Uterus (tissue), 4 donors: ENCODE results near the gene CLOCK. TPM values are rescaled to one million over a fixed set of nuclear protein-coding genes. Genes with fewer than 3 reads are reported as not detected.
A peak's percentile ranks its signal among the peaks of the same experiment; 100 is the strongest.
"Not testable (repeated sequence)": the region's sequence is repeated elsewhere in the genome, so short reads cannot be mapped to it uniquely, and the experiment has no call there.

ENCODE experiments used
- DNase-seq, 2 donors: peaks; one replicate each; pipeline ENCODE4 v3.0.0-alpha.2; 2019 to 2020
- H3K27ac ChIP-seq, 2 donors: fragments of 200-600 bp; sonication (generic); 1 replicate in 1 of 2; 2 replicates in 1 of 2; pipeline ENCODE4 v1.5.1; 2016 to 2018
- H3K27me3 ChIP-seq, 2 donors: fragments of 200-600 bp; sonication (generic); one replicate each; pipeline ENCODE4 v1.5.1; 2018 to 2019; ENCODE audit warnings: control low read depth in 1 of 2
- H3K36me3 ChIP-seq, 2 donors: fragments of 200-600 bp; sonication (generic); one replicate each; pipeline ENCODE4 v1.5.1; 2019; ENCODE audit warnings: control low read depth in 1 of 2
- H3K4me1 ChIP-seq, 2 donors: fragments of 200-600 bp; sonication (generic); one replicate each; pipeline ENCODE4 v1.5.1; 2018 to 2019; ENCODE audit warnings: control low read depth in 1 of 2
- H3K4me3 ChIP-seq, 2 donors: fragments of 200-600 bp; sonication (generic); 1 replicate in 1 of 2; 2 replicates in 1 of 2; pipeline ENCODE4 v1.5.1; 2018 to 2019; ENCODE audit warnings: mild to moderate bottlenecking in 1 of 2
- H3K9me3 ChIP-seq, 2 donors: fragments of 200-600 bp; sonication (generic); one replicate each; pipeline ENCODE4 v1.5.1; 2019; ENCODE audit warnings: control low read depth in 1 of 2
- POLR2A ChIP-seq, 2 donors: fragments of 450-650 bp; IDR thresholded peaks; one replicate each; pipeline ENCODE4 v1.6.1; 2016; ENCODE audit warnings: antibody characterized with exemption in 2 of 2, mild to moderate bottlenecking in 1 of 2, moderate library complexity in 1 of 2
- intact Hi-C: fragments of 100-400 bp; cut with DNase I; formaldehyde crosslinking; loops from one replicate; pipeline ENCODE4 v1.15.1; 2023; ENCODE audit warnings: low total_unique reads
- total RNA-seq, 4 donors: library from RNA; depleted of rRNA in 3 of 4; stranded (reverse); fragments of >200 nt in 3 of 4; gene quantifications; one replicate each; pipeline versions ENCODE4 v1.1.0 to v1.2.4, GENCODE V29; 2014 to 2023
- TF ChIP-seq, protein P1 (sequence below), 4 experiments: fragments of 200-600 bp in 2 of 4; fragments of 450-650 bp in 2 of 4; sonication (generic) in 2 of 4; IDR thresholded peaks; one replicate each; pipeline ENCODE4 v1.5.1; 2016 to 2019; ENCODE audit warnings: antibody characterized with exemption in 4 of 4, mild to moderate bottlenecking in 2 of 4, moderate library complexity in 1 of 4
- donor health status: DM: yes; HTN: yes; CAD: no.

Gene CLOCK
- total RNA-seq, 4 donors from 2014 or later, result 13.3 to 60.3 (median 29.1) TPM

DNA sequence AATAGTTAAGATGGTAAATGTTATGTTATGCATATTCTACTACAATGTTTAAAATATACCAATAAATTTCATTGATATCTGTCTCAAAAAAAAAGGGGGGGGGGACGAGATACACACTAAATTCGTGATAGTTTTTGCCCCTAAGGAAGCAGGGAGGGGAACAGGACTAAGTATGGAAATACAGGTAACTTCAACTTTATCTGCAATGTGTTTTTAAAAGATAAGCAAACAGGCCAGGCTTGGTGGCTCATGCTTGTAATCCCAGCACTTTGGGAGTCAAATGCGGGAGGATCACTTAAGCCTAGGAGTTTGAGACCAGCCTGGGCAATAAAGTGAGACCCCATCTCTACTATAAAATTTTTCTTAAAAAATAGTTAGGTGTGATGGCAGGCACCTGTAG lies 13.4 kb upstream of the CLOCK start:
- TF ChIP-seq POLR2A (IDR thresholded peaks at IDR 0.05), result no peak
- TF ChIP-seq, protein P1, sequence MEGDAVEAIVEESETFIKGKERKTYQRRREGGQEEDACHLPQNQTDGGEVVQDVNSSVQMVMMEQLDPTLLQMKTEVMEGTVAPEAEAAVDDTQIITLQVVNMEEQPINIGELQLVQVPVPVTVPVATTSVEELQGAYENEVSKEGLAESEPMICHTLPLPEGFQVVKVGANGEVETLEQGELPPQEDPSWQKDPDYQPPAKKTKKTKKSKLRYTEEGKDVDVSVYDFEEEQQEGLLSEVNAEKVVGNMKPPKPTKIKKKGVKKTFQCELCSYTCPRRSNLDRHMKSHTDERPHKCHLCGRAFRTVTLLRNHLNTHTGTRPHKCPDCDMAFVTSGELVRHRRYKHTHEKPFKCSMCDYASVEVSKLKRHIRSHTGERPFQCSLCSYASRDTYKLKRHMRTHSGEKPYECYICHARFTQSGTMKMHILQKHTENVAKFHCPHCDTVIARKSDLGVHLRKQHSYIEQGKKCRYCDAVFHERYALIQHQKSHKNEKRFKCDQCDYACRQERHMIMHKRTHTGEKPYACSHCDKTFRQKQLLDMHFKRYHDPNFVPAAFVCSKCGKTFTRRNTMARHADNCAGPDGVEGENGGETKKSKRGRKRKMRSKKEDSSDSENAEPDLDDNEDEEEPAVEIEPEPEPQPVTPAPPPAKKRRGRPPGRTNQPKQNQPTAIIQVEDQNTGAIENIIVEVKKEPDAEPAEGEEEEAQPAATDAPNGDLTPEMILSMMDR (IDR thresholded peaks at IDR 0.05), result no peak
- intact Hi-C loops, result no loop called here

DNA sequence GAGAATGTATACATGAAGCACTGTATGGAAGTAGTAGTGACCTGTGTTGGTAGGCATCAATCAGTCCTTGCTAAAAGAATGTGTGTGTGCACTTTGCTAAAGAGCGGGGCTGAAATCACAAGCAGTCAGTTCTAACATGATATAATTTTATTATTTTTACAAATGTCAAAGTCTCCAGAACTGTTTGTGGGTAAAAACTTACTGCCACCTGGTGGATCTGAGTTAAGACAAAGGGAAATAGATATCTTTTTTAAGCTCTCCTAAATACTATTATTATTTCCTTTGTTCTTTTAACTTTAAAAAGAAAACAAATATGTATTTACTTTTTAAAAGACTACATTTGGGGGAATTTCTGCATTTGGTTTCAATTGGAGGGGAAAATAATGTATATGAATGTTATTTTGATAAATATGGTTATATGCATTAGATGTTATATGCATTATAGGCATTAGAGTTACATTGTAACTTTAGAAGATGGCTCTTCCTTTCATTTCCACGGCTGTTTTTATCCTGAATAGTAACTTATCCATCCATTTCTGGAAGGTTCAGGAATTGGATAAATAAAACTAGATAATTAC lies 7.8 kb upstream of the CLOCK start:
- Histone ChIP-seq H3K9me3 (no peaks in the 10 kb centered on the region), H3K36me3 (no peaks in the 10 kb centered on the region), H3K27me3 (no peaks in the 10 kb centered on the region), H3K4me3 (no peak overlapping the region), H3K27ac (peak overlapping the region in 1 of 2 donors; percentile 83), H3K4me1 (no peaks in the 10 kb centered on the region)
- TF ChIP-seq, protein P1 (IDR thresholded peaks at IDR 0.05), result peak in 3 of 4 experiments; percentile 37 to 66 (median 57)
- no peak for TF ChIP-seq POLR2A (IDR thresholded peaks at IDR 0.05)
- no peak for DNase-seq
- intact Hi-C loops, result no loop called here

More for the DNA sequence above, 13.4 kb upstream of the CLOCK start:
- no peaks in the 10 kb centered on the region for H3K27me3 ChIP-seq
- H3K4me3 ChIP-seq, result no peak overlapping the region
- H3K4me1 ChIP-seq, result no peaks in the 10 kb centered on the region
- no peak for DNase-seq
- H3K36me3 ChIP-seq, result no peaks in the 10 kb centered on the region
- no peaks in the 10 kb centered on the region for H3K9me3 ChIP-seq
- no peak overlapping the region for H3K27ac ChIP-seq

DNA sequence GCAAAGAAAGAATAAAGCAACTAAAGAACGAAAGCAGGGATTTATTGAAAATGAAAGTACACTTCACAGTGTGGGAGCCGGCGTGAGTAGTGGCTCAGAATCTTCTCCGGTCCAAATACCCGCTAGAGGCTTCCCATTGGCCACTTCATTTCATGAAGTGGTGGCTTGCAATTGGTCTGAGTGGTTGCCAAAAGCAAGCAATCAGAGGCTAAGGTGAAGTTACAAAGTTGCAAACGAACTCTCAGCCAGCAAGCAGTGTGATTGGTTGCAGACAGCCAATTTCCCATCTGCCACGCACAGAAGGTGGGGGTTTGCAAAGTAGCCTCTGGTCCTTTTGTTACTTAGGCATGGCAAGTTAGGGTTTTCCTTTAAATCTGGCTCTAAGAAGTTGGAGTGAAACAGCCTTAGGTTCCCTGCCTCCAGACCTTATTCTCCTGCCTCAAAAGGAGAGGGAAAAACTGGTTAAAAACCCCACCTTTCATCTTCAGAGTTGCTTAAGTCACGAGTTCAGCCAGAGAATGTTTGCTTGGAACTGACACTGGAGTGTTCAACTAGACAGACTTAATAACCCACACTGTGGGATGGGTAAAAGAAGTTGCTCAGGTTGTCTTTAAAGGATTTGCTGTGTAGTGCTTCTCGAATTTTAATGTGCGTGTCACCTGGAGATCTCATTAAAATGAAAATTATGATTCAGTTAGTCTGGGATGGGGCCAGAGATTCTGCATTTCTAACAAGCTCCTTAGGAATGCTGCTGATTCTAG lies 6.9 kb upstream of the CLOCK start:
- Histone ChIP-seq H3K36me3 (no peaks in the 10 kb centered on the region), H3K4me3 (peak overlapping the region; percentile 39 to 42), H3K27ac (peak overlapping the region; percentile 74 to 83), H3K4me1 (no peaks in the 10 kb centered on the region), H3K27me3 (no peaks in the 10 kb centered on the region), H3K9me3 (no peaks in the 10 kb centered on the region)
- peak; percentile 62 to 80 for DNase-seq
- intact Hi-C loops, result no loop called here
- TF ChIP-seq POLR2A (IDR thresholded peaks at IDR 0.05), result no peak
- TF ChIP-seq, protein P1 (IDR thresholded peaks at IDR 0.05), result no peak

DNA sequence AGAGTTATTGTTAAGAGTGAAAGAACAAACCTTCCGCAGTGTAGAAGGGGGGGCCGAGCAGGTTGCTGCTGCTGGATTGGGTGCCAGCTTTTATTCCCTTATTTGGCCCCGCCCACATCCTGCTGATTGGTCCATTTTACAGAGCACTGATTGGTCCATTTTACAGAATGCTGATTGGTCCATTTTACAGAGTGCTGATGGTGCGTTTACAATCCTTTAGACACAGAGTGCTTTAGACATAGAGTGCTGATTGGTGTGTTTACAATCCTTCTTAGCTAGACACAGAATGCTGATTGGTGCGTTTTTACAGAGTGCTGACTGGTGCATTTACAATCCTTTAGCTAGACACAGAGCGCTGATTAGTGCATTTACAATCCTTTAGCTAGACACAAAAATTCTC lies 5.3 kb upstream of the CLOCK start:
- H3K27me3 ChIP-seq, H3K9me3 ChIP-seq, H3K4me1 ChIP-seq, H3K27ac ChIP-seq, H3K36me3 ChIP-seq, DNase-seq, intact Hi-C loops, H3K4me3 ChIP-seq: not testable (repeated sequence)

DNA sequence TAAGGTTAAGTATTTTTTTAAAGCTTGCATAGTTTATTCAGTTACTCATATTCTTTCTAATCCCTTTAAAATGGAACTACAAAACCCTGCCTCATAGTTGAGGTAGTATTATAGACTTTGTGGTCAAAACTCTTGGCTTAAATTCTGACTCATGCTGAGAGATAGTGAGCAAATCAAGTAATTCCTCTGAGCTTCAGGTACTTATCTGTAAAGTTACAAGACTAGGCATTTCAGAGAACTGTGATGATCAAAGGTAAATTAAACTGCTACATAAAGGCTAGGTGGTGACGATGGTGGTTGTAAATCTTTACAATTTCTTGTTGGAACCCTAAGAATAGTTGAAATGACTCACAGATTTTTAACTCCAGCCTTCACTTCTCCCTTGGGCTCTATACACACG lies 3.2 kb upstream of the CLOCK start:
- Histone ChIP-seq H3K27ac (no peak overlapping the region), H3K4me3 (no peak overlapping the region), H3K27me3 (no peaks in the 10 kb centered on the region), H3K36me3 (no peaks in the 10 kb centered on the region), H3K9me3 (no peaks in the 10 kb centered on the region), H3K4me1 (no peaks in the 10 kb centered on the region)
- intact Hi-C loops, result loop anchor here (5.0 kb wide), 1 partner anchor 193 kb away; no protein-coding TSS in a partner anchor
- no peak for TF ChIP-seq POLR2A (IDR thresholded peaks at IDR 0.05)
- TF ChIP-seq, protein P1 (IDR thresholded peaks at IDR 0.05), result no peak
- no peak for DNase-seq
